Activated CD4-positive, alpha-beta T cell treated with anti-CD3 and anti-CD28 coated beads, Interleukin-2, amount 50 U/mL, for 24 hours (primary cell): ENCODE data around the gene WNT16.
A peak's percentile ranks its signal among the peaks of the same experiment; 100 is the strongest.

Experiments used
- DNase-seq, 2 donors: peaks; one replicate each; pipeline ENCODE4 v3.0.0-alpha.2; 2020; ENCODE audit warnings: low read depth in 1 of 2, low spot score in 1 of 2

WNT16 gene

DNA sequence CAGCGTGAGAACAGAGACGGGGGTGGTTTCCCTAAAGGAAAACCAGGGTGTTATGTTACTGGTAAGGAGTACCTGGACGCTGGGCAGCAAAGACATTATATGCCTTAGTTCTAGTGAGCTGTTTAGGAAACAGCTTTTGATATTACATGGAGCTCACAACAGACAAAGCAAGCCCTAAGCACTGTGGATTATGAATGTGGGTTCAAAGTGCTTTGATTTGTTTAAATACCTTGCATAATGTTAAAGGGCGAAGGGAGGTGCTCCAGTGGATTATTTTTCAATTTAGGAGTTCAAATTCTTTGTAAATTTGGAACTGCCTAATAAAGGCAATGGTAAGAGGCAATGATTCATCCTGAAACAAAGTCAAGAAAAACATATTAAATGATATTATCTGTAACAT lies 13.8 kb downstream of the WNT16 start:
- no peak for DNase-seq

DNA sequence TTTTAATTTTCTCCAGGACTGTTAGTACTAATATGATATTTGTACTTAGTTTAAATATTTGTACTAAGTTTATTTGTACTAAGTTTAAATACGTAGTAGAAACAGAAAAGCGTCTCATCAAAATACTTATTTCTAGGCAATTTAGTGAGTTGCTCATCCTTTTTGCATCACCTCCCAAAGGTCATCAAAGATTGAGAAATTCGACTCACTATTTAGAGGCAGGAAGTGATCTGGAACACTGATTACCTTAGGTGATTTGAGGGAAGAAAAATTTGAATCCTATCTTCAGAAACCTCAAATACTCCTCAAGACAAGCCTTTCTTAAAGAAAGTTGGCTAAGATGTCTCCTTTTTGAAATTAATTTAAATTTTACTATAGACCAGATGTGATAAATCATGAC lies 14.5 kb downstream of the WNT16 start:
- DNase-seq = no peak

DNA sequence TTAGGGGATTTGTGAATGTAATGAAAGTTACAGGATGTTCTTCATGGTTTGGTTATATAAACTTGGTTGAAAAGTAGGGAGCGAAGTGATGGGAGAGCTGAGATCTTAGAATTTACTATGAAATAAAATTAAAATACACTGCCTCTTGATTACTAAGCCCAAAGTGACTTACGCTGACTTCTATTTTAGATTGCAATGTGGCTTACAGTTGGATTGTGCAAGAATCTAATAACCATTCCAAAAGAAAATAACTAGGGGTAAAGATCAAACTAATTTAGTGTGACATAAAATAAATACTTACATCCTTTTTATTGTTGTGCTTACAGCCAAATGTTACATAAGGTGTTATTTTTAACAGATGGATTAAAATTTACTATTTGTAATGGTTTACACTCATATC lies 15.3 kb downstream of the WNT16 start:
- DNase-seq = no peak

DNA sequence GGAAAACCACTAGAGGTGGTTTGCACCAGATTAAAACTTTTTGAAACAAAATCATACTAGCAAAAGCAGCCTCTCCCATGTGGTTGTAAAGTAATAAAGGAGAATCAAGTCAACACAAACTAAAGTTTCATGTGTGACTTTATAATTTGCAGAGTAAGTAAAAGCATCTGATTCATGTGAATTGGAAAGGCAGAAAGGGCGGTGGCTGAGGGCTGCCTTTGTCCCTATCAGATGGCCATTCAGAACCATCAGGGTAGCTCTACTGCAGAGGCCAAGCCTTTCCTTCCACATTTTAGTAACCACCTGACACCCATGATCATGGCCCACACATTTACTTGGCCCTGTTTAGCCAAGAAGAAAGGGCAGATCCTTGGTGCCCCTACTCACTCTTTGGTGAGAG lies 15.7 kb downstream of the WNT16 start:
- no peak for DNase-seq

DNA sequence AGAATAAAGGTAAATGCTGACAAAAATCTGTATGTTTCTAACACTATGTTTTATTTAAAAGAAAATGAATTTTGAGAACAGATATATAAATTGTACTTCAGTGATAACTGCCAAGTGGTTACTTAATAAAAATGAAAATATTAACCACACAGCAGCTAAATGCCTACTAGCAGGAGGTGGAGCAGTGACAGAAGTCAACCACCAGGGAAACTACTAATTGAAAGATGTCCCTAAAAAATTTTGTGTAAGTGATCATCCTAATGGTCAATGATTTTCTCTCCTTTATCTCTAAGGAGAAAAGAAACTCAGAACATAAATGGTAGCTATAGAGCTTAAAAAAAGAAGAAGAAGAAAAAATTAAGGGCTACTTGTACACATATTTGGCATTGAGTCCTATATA lies 22.9 kb downstream of the WNT16 start:
- DNase-seq = no peak

DNA sequence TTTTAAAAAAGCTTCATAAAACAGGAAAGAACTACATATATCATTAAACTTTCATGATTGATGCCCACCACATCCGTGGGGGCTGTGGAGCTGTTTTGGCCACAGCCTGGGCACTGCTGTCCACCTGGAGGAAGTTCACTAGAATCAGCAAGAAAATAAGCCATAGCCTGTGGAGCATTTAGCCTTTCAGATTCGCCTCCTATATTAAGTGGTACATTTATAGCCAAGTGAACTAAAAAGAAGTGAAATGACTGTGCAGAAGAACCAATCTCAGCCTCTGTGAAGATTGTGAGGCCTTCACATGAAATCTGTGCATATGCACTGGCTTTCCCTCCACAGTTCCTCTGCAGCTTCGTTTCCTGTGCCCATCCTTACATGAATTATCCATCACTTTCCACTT lies 23.5 kb downstream of the WNT16 start:
- no peak for DNase-seq

DNA sequence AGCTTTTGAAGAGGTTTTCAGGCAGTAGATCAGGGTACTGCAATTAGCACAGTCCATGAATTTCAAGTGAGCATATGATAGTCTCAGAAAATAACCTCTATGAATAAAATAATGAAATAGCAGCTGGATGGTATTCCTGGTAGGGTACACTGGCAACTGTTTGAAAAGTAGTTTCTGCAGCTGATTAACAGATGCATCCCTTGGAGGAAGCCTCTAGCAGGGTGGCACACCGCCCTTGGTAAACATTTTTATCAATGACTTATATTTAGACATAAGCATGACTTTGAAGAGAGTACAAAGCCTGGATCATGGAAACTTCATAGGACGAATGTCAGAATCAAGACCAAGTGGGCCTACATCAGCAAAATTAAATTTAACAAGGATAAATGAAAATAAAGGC lies 26.8 kb downstream of the WNT16 start:
- no peak for DNase-seq

DNA sequence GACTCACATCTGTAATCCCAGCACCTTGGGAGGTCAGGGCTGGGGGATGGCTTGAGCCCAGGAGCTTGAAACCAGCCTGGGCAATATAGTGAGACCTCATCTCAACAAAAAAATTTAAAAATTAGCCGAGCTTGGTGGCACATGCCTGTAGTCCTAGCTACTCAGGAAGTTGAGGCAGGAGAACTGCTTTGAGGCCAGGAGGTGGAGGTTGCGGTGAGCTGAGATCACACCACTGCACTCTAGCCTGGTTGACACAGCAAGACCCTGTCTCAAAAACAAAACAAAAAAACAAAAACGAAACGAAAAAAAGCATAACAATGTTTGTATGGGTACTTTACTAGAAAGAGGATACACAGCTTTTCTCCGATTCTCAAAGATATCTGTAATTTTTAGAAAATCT lies 31.8 kb downstream of the WNT16 start:
- no peak for DNase-seq

DNA sequence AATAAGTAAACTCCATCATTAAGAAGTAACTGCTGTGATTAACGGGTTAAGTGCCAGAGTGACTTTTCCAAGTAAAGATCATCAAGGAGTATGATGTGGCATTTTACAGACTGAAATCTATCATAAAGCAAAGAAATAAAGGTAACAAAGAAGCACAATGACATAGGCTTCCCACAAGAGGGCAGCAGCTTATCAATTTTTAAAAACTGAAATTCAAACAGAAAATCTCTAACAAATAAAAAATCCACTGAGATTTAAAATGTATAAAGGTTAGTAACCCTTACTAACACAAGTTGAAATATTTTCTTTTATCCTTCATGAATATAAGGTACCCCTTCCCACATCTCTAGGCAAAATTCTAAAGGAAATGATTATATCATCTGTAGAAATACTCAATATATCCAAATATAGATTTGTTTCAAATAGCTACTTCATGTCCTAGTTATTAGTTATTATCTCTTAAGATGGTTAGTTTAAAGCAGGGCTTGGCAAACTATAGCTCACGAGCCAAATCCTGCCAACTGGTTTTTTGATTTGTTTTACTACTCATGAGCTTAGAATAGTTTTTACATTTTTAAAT lies 38.1 kb downstream of the WNT16 start:
- peak in 1 of 2 donors; percentile 7 for DNase-seq

DNA sequence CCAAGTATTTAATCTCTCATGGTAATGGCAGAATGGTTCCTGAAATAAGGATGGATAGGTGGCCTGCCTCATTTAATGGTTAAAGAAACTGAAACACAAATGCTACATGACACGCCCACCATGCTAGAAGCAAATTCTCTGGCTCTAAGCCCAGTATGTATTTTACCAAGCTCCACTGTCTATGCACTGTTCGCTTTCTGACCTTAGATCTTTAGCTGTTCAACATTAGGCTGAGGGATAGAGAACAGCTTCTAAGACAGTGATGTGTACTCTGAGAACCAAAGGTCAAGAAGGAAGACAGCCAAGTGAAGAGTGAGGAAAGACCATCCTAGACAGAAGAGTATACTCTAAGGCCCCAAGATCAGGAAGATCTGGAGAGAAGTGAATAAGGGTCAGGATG lies 40.7 kb downstream of the WNT16 start:
- no peak for DNase-seq

DNA sequence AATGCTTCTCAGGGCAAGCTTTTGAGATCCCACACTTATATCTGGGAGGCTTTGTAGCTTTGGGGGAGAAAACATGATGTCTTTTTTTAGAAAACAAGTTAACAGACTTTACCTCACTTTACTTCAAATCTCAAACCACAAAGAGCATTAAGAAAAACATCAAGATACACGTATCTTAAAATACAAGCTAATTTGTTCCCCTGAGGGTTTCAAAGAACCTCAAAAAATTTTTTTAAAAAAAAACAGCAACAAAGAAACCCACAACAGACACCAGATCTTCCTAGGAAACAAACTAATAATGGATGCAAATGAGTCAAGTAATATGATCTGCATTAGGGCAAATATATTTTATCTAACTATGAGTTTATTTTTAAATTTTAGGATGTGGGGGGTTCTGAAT lies 42.6 kb downstream of the WNT16 start:
- no peak for DNase-seq

DNA sequence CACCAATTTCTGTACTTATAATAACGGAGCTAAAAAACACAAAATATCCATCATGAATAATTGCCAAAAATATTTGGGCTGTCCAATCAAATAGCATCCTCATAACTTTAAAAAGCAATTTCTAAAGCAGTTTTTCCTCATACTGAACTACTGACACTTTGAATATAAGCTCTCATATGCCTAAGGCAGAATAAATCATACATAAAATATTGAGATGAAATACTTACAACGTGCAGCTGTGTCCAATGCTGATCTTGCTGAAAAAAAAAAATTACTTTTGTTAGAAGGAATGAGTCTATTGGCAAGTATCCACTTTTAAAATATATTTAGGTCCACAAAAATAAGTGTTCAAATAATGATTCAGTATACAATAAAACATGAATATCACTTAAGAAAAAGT lies 43.1 kb downstream of the WNT16 start:
- no peak for DNase-seq

DNA sequence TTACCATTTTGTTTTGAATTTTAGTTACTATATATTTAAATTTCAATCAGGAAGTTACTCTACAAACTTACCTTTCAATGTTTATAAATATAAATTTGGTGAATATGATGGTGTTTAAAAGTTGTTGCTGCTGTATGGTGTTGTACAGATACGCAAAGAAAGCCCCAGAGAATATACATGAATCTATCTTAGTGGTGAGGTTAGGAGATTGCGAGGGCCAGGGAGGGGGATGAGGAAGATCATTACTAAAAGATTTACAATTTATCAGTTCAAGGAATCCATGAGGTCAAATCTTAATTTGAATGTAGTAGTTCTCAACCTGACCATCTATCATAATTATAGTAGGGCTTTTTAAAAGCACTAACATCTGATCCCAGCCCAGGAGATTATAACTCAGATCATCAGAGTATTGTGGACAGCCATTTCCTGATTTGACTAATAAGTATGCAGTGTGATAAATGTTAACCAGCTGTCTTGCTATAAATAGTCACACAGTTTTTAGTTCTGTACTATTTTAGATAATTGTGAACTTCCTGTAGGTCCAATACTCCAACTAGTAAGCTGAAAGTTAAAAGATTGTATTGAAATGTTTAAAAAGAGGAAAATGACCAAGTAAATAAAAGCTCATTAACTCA lies 43.7 kb downstream of the WNT16 start:
- DNase-seq = no peak

DNA sequence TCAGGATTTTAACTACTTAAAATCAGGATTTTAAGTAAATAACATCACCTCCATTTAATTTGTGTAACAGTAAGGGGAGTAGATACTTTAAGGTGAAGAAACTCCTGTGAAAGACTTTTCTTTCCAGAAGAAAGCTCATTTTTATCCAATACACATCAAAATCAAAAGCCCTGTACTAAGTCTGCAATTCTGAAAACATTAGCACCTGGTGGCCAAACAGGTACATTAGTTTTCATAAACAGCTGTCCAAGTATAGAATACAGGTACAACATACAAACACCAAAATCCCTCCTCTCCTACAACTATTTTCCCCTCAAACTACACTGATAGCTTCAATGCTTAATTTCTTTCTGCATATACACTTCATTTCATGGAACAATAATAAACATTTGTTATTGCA lies 44.4 kb downstream of the WNT16 start:
- no peak for DNase-seq

DNA sequence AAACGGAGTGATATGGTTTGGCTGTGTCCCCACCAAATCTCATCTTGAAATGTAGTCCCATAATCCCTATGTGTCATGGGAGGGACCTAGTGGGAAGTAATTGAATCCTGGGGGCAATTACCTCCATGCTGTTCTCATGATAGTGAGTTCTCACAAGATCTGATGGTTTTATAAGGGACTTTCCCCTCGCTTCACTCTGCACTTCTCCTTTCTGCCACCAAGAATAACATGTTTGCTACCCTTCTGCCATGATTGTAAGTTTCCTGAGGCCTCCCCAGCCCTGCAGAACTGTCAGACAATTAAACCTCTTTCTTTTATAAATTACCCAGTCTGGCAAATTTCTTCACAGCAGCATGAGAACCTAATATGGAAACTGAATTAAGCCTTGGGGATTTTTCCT lies 48.2 kb downstream of the WNT16 start:
- DNase-seq = no peak

DNA sequence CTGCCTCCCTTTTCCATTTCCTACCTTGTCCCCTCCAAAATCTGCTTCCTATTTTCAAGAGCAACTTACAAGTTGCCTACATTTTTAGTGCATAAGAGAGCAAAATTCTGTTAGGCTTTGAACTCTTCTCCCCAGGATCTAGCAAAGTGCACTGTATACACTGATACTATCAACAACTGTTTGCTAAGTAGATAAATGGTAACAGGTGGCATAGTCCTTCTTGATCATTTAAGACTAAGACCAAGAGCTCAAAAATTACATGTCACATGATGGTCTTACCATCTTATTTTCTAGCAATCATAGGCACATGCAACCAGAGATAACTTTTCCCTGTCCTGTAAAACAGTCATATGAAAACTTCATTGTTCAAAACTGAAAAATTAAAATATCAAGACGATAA lies 51.1 kb downstream of the WNT16 start:
- no peak for DNase-seq

DNA sequence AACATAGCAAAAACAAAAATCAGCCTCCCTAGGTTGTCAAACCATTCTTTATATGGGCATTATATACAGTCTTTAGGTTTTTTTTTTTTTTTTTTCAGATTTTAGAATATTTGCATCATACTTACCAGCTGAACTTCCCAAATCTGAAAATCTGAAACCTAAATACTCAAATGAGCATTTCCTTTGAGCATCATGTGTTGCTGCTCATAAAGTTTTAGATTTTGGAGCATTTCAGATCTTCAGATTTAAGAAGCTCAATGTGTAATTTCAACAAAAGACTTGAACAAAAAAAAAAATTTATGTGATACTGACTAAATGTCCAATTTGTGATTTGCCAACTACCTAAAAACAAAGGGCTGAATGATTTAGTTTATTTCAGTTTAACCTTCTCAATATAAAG lies 53.7 kb downstream of the WNT16 start:
- DNase-seq = no peak

DNA sequence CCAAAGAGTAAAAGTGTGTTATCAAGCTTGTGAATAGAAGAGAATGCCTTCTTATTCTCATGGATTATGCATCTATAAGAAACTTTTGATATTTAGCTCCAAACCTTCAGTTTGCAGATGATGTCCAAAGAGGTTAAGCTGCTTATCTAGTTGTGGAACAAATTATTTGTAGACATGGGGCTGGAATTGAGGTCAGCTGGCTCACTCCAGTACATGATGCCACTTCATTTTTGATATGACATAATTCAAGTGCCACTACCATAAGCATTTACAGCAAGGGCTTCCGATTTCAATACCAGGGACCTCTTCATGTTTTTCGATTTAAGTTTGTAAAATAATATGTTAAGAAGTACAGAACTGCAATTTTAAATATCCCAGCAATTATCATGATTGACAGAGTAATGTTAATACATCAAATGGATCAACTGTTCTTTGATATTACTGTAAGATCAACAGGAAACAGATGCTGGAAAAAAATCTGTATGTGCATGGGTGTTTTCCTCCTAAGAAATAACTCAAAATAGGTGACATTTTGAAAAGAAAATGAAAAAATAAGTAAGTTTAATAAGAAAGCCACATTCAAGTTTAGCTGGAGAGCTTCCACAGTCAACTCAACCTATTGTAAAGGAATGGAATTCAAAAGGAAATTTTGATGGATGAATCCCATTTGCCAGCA lies 54.6 kb downstream of the WNT16 start:
- no peak for DNase-seq

DNA sequence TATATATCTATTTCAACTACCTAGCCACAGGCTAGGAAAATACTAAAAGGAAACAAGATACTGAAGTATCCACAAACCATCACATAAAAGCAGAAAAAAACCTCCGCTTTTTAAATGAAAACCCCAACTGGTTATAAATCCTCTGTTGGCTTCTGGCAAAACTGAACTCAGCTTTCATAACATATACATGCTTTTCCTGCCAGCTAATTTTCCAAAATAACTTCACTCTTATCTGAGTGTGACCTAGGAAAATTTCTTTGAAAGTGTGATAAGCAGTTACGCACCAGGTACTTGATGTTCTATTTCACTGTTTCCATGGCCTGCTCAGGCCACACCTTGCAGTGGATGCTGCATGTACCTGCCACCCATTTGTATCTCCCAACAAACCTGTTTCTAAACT lies 55.5 kb downstream of the WNT16 start:
- no peak for DNase-seq

DNA sequence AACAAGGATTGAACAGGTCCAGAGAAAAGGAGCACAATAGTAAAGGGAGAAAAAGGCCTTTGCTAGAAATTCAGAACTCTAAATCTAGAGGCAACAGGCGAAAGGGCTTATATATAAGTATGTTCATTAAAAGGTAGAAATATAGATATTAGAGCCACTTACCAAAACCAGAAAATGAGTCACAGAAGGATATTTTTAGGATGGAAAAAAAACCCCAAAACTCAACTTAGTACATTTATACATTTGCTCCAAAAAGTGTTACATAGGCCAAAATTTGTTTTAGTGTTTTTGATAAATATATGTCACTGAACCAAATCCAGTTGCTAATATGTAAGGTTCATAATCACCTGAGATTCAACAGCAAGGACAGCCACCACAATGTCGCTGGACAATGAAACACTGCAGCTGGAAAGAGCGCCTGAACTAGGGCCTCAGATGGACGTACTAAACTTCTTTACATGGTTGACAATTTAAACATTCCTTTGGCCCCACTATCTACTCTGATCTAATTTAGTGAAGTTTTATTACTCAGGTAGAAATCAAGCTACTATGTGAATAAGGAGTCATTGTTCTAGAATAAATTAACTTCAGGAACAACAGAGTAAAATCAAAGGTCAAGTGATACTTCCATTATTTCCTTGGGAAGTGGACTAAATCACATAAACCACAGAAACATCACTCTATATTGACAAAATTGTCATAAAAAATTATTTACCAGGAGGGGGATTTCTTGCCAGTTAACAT lies 56.4 kb downstream of the WNT16 start:
- no peak for DNase-seq

DNA sequence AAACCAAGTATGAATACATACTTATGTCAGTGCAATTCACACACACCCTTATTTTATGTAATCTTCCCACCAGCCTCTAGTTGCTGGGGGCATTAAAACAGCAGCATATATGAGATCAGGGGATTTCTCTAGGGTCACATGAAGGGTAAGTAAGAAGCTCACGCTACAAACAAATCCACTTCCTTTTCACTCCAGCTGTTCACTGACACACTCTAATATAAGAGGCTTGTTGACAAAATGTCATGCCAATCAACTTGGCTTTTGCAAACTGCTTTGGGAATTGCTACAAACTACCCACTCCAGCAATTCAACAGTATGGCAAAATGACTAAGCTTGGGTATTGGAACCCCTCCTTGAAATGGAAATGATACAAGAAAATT lies 57.0 kb downstream of the WNT16 start:
- DNase-seq = no peak

DNA sequence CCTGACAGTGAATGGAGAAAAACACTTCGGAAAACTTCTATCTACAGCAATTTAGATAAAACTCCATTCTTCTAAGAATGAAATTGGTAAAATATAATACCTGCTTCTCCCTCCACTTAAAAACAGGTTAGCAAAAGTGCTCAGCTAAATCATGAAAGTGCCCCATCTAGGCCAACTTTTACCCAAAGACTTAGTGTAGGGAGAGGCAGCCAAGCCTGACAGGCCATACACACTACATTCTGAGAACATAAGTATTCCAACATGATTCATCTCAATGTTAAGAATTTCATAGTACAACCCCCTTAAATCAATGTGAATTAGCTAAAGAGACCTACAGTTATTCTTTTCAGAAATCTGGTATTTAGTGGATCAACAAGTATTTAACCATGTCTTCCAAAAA lies 60.1 kb downstream of the WNT16 start:
- DNase-seq = no peak
